ENCODE data around the gene BRIX1.
A peak's percentile ranks its signal among the peaks of the same experiment; 100 is the strongest.

Gene BRIX1, protein sequence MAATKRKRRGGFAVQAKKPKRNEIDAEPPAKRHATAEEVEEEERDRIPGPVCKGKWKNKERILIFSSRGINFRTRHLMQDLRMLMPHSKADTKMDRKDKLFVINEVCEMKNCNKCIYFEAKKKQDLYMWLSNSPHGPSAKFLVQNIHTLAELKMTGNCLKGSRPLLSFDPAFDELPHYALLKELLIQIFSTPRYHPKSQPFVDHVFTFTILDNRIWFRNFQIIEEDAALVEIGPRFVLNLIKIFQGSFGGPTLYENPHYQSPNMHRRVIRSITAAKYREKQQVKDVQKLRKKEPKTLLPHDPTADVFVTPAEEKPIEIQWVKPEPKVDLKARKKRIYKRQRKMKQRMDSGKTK

GRCh38 chr5:34915139-34915855 lies at the start of gene BRIX1, which contains the start of gene RAD1:
Gene BRIX1 (plus strand): TSS chr5:34915711. CDS start chr5:34915739, 28 bp downstream.
Gene RAD1 (minus strand): TSS chr5:34915504. CDS start chr5:34914892, 612 bp downstream.
- peak; percentile 99 for DNase-seq (ENCODE audit: low spot score)

GRCh38 chr5:34866989-34867471 lies 48.5 kb upstream of the BRIX1 start:
- peak; percentile 25 for DNase-seq (ENCODE audit: low spot score)

DNA sequence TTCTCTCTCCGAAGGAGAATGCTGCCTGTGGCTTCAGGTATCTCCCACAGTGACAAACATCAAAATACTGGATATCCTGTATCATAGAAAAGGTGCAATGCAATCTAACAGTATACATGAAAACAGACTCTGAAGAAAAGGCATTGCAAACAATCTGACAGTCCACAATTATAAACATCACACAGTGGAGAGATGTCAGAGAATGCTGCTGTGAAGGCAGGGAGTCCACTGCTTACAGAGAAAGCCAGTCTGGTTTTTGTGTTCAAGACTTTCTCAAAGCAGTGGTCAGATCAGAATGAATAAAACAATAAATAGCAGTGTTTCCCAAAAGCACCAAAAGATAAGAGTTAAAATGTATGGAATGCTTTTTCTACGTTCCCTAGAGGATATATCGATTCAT lies 47.9 kb upstream of the BRIX1 start:
- DNase-seq (ENCODE audit: low spot score), result no peak

DNA sequence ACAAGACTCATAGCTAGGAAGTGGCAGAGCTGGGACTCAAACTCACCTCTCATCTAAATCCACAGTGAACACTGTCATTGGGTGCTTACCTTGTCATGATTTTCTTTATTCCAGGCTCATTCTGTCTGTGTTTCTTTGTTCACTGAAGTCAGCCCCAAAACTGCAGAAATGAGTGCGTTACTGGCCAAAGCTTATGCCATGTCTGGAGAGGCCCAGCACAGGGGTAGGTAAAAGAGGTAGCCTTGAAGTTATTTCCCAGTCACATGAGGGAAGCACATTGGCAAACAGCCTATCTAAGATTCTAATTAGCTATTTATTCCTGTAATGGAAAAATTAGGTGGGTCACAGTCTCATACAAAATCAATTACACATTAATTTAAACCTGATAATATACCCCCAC lies 46.7 kb upstream of the BRIX1 start:
- DNase-seq (ENCODE audit: low spot score), result no peak

DNA sequence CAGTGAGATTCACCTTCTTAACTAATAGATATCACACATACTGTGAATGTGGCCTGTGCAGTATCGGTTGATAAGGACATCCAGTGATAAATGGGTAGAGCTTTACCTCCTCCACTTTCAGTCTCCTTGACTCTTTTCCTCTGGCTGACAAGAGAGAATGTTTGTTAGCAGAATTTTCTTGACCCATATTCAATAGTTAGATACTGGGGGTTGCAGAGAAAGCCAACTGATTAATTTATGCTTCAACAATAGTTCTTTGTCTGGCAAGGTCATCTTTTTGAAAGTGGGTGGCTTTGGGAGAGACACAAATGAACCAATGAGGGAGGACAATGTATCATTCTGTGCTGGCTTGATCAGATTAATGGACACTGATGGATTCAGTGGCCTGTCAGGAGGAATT lies 46.3 kb upstream of the BRIX1 start:
- DNase-seq (ENCODE audit: low spot score), result peak; percentile 72

DNA sequence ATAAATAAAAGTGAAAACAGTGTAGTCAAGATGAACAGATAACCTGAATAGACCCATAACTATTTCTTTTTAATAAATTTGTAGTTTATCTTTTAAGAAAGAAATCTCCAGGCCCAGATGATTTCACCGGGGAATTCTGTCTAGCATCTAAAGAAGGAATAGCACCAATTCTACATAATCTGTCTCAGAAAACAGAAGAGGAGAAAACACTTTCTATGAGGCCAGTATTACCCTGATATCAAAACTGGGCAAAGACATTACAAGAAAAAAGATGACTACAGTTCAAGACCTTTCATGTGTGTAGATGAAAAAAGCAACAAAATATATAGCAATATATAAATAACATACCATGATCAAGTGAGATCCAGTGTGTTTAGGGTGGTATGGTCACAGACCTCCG lies 45.1 kb upstream of the BRIX1 start:
- DNase-seq (ENCODE audit: low spot score), result no peak

DNA sequence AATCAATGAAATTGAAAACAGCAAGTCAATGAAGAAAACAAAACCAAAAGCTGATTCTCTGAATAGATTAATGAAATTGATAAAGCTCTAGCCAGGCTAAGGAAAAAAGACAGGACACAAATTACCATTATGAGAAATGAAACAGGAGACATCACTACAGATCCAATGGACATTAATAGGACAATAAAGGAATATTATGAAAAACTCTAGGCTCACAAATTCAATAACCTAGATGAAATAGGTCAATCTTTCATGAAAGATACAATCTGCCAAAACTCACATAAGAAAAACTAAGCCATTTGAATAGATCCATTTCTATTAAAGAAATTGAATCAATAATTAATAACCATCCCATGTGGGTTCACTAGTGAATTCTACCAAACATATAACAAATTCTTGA lies 39.2 kb upstream of the BRIX1 start:
- no peak for DNase-seq (ENCODE audit: low spot score)

- no peak for DNase-seq (ENCODE audit: low spot score)
Measured at GRCh38 chr5:34881246-34881645, 34.3 kb upstream of the BRIX1 start.

DNA sequence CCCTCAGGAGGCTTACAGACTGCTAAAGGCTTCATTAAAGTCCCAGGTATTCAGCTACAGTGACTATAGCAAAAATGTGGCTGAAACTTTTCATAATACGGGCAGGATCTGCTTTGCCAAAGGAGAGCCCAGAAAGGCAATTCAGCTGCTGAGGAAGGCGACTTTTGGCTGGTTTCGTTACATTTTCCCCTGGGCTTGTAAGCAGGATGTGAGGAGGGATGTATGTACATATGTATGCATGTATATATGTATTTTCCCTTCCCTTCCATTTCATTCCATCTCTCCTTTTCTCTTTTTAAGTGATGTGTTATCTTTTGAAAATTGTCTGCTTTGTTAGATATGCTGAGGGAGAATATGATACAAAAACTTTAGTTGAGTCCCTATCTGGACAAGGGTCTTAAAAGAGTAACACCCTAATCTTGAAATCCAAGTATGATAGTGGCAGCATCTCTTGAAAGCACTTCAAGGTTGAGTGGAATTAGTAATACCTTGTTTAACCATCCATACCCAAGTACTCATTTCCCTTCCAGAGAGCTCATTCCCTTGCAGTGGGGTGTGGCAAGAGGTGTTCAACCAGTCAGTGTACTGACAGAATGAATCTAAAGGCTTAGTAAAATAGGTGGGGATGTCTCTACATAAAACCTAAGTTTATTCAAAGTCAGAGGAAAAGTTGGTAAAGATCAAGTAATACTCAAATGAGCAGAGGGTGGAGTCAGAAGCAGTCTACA lies 29.0 kb upstream of the BRIX1 start:
- no peak for DNase-seq (ENCODE audit: low spot score)

DNA sequence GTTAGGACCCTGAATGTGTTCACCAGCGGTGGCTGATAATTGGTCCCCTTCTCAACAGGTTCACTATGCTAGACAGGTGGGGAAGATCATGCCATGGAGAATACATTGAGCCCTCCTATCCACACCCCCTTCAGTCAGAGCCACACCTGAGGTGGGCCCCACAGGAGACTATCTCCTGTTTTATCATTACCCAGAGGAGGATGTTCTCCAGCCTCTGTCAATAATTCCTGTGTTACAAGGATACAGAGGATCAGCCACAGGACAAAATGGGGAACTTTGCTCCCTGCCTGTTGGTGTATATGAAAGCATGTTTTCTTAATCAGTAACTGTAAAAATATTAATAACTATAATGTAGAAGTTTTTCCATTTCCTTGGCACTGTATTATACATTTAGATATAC lies 26.1 kb upstream of the BRIX1 start:
- DNase-seq (ENCODE audit: low spot score), result no peak

GRCh38 chr5:34891981-34892380 lies 23.5 kb upstream of the BRIX1 start:
- DNase-seq (ENCODE audit: low spot score), result no peak

- DNase-seq (ENCODE audit: low spot score), result no peak
Measured at GRCh38 chr5:34892414-34892813, 23.1 kb upstream of the BRIX1 start.

DNA sequence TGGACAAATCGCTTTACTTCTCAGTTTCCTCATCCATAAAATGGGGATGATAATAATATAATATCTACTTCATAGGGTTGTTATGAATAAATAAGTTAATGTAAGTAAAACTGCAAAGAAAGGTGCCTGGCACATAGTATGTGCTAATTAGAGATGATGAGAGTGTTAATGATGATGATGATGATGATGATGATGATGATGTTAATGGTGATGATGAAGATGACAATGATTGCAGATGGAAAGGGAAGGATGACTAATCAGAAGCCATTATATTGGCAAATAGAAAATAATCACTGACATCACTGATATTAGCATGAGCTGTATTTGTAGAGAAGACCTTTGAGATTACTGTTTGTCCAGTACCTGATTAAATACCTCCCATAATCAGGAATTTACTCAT lies 20.8 kb upstream of the BRIX1 start:
- DNase-seq (ENCODE audit: low spot score), result no peak

- no peak for DNase-seq (ENCODE audit: low spot score)
Measured at GRCh38 chr5:34895641-34896419, 19.7 kb upstream of the BRIX1 start.

GRCh38 chr5:34897646-34898045 lies 17.9 kb upstream of the BRIX1 start:
- DNase-seq (ENCODE audit: low spot score), result no peak

GRCh38 chr5:34898258-34898895 lies 17.1 kb upstream of the BRIX1 start:
- peak; percentile 91 for DNase-seq (ENCODE audit: low spot score)

DNA sequence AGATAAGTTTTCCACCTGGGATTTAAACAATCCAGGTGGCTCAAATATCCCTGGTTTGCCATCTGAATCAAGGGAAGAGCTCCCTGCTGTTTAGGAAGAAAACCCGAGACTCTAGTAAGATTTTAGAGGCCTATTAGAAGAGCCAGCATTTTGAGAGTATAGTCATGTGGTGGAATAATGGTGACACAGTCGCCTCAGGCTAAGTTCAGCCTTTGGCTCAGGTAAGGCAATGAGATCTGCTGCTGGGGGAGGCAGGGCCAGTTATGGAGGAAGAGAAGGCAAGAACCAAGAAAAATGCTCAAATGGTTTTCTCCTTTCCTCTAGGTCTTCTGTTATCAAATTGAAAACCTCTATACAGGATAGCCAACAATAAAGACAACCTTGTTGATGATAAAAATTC lies 16.4 kb upstream of the BRIX1 start:
- DNase-seq (ENCODE audit: low spot score), result no peak

GRCh38 chr5:34900652-34901051 lies 14.9 kb upstream of the BRIX1 start:
- no peak for DNase-seq (ENCODE audit: low spot score)

DNA sequence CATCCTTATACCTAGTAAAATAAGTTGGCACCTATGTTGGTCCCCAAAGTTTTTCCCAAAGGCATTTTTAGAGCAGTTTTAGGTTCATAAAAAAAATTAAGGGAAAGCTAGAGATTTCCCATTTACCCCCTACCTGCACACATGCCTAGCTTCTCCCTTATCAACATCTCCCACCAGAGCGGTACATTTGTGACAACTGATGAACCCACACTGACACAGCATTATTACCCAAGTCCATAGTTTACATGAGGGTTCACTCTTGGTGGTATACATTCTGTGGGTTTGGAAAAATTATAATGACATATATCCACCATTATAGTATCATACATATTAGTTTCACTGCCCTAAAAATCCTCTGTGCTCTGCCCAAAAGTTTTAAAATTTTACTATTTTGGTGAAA lies 12.3 kb upstream of the BRIX1 start:
- DNase-seq (ENCODE audit: low spot score), result no peak

DNA sequence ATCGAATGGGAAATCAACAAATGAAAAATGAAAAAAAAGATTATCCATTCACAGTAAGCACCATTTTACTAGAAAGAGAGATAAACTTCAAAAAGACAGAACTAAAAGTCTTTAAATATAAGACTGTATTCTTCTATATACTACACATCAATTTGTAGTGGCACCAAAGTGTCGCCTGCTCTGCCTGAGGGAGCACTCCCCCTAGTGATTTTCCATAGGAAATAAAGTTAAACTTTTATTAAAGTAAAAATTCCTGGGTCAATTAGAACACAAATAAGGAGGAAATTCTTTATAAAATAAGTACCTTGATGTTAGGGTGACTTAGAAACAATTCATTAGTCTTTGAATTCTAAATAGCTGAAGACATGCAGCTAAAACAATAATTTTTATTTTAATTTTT lies 9.9 kb upstream of the BRIX1 start:
- no peak for DNase-seq (ENCODE audit: low spot score)

DNA sequence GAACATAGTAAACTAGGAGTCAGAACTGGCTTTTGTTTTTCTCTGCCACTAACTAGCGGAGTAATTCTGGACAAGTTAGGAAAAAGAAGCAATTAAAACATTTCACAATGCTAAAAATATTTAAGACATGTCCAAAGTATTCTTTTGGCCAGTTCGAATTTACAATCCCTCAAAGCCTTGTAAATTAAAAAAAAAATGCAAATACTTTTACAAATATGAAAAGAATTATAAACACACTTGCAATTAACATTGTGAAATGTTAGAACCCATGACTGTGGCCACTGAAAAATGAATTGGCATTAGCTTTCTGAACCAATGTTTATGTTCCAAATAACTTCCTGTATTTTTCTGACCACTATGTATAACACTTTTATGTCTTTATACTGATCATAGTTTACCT lies 2.4 kb upstream of the BRIX1 start:
- no peak for DNase-seq (ENCODE audit: low spot score)
